GM23338 (cell line): ENCODE results near the gene AP1G2.

Experiments
- CREB1 ChIP-seq: fragments of 250-450 bp; sonication (Bioruptor Pico); IDR thresholded peaks from 2 replicates; pipeline ENCODE4 v1.5.0; 2020; ENCODE audit warnings: low read depth, mild to moderate bottlenecking, moderate library complexity
- TF ChIP-seq, protein P1 (sequence below), 2 experiments: fragments of 200-600 bp in 1 of 2; sonication (generic) in 1 of 2; conservative IDR thresholded peaks; 2 replicates each; pipeline versions ENCODE4 v1.5.1 to v1.6.1; 2016 to 2017; ENCODE audit warnings: antibody characterized with exemption in 2 of 2, low read depth in 2 of 2, mild to moderate bottlenecking in 2 of 2, moderate library complexity in 1 of 2

DNA sequence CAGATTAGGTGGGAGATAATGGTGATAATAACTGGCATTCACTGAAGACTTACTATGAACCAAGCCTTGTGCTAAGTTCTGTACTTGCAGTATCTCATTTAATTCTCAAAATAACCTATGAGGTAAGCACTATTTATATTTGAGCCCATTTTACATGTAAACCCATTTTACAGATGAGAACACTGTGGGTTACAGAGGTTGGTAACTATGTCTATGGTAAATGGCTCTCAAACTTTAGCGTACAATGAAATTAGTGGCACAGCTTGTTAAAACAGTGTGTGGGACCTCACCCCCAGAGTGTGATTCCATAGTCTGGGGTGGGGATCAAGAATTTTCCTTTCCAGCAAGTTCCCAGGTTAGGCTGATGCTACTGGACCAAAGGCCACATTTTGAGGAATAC is 33.2 kb upstream of the AP1G2 start:
- TF ChIP-seq CREB1: no peak
- TF ChIP-seq, protein P1, sequence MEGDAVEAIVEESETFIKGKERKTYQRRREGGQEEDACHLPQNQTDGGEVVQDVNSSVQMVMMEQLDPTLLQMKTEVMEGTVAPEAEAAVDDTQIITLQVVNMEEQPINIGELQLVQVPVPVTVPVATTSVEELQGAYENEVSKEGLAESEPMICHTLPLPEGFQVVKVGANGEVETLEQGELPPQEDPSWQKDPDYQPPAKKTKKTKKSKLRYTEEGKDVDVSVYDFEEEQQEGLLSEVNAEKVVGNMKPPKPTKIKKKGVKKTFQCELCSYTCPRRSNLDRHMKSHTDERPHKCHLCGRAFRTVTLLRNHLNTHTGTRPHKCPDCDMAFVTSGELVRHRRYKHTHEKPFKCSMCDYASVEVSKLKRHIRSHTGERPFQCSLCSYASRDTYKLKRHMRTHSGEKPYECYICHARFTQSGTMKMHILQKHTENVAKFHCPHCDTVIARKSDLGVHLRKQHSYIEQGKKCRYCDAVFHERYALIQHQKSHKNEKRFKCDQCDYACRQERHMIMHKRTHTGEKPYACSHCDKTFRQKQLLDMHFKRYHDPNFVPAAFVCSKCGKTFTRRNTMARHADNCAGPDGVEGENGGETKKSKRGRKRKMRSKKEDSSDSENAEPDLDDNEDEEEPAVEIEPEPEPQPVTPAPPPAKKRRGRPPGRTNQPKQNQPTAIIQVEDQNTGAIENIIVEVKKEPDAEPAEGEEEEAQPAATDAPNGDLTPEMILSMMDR (conservative IDR thresholded peaks at IDR 0.05; ENCODE audit: low read depth in 2 of 2): no peak
